ENCODE measurements around the gene LARGE1. TPM values are rescaled to one million over a fixed set of nuclear protein-coding genes. Genes with fewer than 3 reads are reported as not detected.

Gene LARGE1
- total and polyA plus RNA-seq, 5 donors from 2014 or later: not detected

DNA sequence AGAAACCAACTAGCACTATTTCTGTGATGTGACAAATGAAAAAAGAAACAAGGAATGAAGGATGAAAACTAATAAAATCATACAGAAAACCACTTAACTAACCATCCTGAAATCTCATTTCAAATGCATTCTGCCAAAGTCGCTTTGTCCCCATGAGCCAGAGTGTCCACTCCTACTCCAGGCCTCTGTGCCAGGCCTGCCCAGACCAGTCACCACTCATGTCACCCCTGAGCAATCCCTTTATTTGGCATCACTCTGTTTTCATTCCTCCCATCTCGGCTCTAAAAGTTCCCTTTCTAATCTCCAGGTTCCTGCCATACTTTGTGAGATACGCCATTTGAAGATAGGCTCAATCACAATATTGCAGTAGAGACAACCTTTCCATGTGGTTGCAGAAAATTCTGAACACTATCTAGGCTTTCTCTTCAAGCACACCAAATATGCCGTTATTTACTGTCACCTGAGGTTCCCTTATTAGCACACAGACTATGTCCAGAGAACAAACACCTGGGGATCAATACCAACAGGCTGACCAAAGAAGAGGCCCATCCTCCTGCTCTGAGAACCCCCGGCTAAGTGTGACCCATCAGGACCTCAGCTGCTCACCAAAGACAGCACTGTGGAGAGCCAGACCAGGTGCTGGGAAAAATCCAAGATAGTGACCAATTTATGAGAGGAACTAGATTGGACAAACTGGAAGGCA, 202.4 kb downstream of the LARGE1 start:
- Histone ChIP-seq H3K4me3 (ENCODE audit: low read depth, low read length) (no peak overlapping the region), H3K27ac (ENCODE audit: insufficient read depth, low read length, poor library complexity, severe bottlenecking) (no peak overlapping the region), H3K4me1 (ENCODE audit: control insufficient read depth, insufficient read depth, low read length, poor library complexity, severe bottlenecking) (no peaks in the 10 kb centered on the region), H3K9me3 (ENCODE audit: control insufficient read depth in 2 of 2, low read length in 2 of 2) (no peaks in the 10 kb centered on the region), H3K36me3 (ENCODE audit: control insufficient read depth, insufficient read depth, low read length) (no peaks in the 10 kb centered on the region), H3K27me3 (ENCODE audit: control insufficient read depth, insufficient read depth, low read length) (no peaks in the 10 kb centered on the region)
- Mint-ChIP-seq H3K36me3 (no peaks in the 10 kb centered on the region), H3K9me3 (peaks cover 0 to 25% (median 6%) of the 10 kb centered on the region in 7 donors), H3K27ac (no peak overlapping the region), H3K4me1 (no peaks in the 10 kb centered on the region), H3K27me3 (no peaks in the 10 kb centered on the region), H3K4me3 (no peak overlapping the region)
- DNase-seq (no peak), ATAC-seq (ENCODE audit: low read depth in 2 of 2) (no peak)

DNA sequence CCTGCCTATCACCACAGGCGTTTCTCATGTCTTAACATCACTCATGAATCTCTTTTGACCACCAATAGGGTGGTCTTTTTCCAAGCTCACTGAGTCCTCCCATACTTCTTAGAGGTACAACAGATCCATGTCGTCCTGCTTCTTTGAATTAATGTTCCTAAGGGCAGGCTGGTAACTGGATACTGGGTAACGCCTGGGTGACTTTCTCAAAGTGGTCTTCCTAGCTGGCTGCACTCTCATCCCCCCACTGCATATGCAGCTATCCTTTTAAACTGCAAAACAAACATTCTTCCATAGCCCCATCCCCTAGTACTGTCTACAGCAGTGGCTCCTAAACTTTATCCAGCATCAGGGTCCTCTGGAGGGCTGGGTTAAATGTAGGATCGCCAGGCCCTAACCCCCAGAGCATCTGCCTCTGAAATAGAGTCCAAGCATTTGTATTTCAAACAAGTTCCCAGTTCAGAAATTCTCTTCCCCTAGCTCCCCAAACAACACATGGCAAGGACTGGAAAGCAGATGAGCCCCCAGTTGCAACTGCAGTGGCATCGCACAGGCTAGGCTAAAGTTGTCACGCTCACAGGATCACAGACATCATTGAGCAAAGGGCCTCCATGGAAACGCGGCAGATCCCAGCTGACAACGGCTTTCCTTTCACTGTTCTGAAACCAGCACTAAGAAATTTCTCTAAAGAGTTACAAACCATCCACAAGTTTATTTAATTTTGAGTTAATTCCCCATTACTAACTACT, 204.9 kb downstream of the LARGE1 start:
- Mint-ChIP-seq H3K9me3 (peaks cover 0 to 26% (median 9%) of the 10 kb centered on the region in 7 donors), H3K27ac (no peak overlapping the region), H3K27me3 (no peaks in the 10 kb centered on the region), H3K36me3 (no peaks in the 10 kb centered on the region), H3K4me1 (peaks cover 0 to 5% (median 0%) of the 10 kb centered on the region in 4 donors), H3K4me3 (no peak overlapping the region)
- H3K9me3 ChIP-seq (ENCODE audit: control insufficient read depth in 2 of 2, low read length in 2 of 2): no peaks in the 10 kb centered on the region
- H3K4me1 ChIP-seq (ENCODE audit: control insufficient read depth, insufficient read depth, low read length, poor library complexity, severe bottlenecking): no peaks in the 10 kb centered on the region
- H3K27me3 ChIP-seq (ENCODE audit: control insufficient read depth, insufficient read depth, low read length): no peaks in the 10 kb centered on the region
- no peak for ATAC-seq (ENCODE audit: low read depth in 2 of 2)
- DNase-seq: no peak
- no peak overlapping the region for H3K4me3 ChIP-seq (ENCODE audit: low read depth, low read length)
- H3K36me3 ChIP-seq (ENCODE audit: control insufficient read depth, insufficient read depth, low read length): no peaks in the 10 kb centered on the region
- H3K27ac ChIP-seq (ENCODE audit: insufficient read depth, low read length, poor library complexity, severe bottlenecking): no peak overlapping the region

DNA sequence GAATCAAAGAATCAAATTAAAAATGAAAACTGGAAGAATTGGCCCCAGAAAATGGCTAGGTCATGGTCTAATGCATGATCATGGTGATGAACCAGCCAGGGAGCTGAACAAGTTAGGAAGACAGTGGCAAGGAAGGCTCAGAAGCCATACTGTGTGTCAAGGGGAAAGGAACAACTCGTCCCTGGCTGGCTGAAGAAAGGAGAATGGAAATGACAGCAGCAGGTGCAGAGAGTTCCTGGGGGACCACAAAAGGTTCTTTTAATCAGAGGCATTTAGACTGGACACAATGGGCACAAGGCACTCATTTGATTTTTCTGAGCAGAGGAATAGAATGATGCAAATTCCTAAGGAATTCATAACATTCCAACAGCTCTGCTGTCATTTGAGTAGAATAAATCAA, 209.9 kb downstream of the LARGE1 start:
- Mint-ChIP-seq H3K36me3 (no peaks in the 10 kb centered on the region), H3K4me1 (peaks cover 0 to 5% (median 0%) of the 10 kb centered on the region in 4 donors), H3K4me3 (no peak overlapping the region), H3K27me3 (no peaks in the 10 kb centered on the region), H3K9me3 (peaks cover 0 to 26% (median 8%) of the 10 kb centered on the region in 7 donors), H3K27ac (no peak overlapping the region)
- Histone ChIP-seq H3K4me3 (ENCODE audit: low read depth, low read length) (no peak overlapping the region), H3K9me3 (ENCODE audit: control insufficient read depth in 2 of 2, low read length in 2 of 2) (no peaks in the 10 kb centered on the region), H3K27ac (ENCODE audit: insufficient read depth, low read length, poor library complexity, severe bottlenecking) (no peak overlapping the region), H3K36me3 (ENCODE audit: control insufficient read depth, insufficient read depth, low read length) (no peaks in the 10 kb centered on the region), H3K27me3 (ENCODE audit: control insufficient read depth, insufficient read depth, low read length) (no peaks in the 10 kb centered on the region), H3K4me1 (ENCODE audit: control insufficient read depth, insufficient read depth, low read length, poor library complexity, severe bottlenecking) (no peaks in the 10 kb centered on the region)
- no peak for ATAC-seq (ENCODE audit: low read depth in 2 of 2)
- DNase-seq: no peak

DNA sequence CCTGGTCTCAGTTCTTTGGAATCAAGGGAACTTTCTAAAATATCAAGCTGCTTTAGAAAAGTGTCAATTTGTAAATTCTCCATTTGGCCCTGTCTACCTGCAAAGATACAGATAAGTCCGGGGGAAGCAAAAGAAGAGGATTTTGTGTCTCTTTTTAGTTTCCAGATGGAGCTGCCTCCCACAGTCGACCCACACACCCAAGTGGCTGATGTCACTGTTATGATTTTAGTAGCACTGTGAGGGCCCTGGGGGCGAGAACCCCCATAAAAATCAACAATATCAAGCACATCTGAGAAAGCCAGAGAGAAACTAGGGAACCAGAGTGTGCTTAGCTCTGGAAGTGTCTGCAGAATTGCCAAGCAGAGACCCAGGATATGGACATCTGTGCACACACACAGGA, 212.7 kb downstream of the LARGE1 start:
- Histone ChIP-seq H3K27ac (ENCODE audit: insufficient read depth, low read length, poor library complexity, severe bottlenecking) (no peak overlapping the region), H3K27me3 (ENCODE audit: control insufficient read depth, insufficient read depth, low read length) (no peaks in the 10 kb centered on the region), H3K4me3 (ENCODE audit: low read depth, low read length) (no peak overlapping the region), H3K36me3 (ENCODE audit: control insufficient read depth, insufficient read depth, low read length) (no peaks in the 10 kb centered on the region), H3K4me1 (ENCODE audit: control insufficient read depth, insufficient read depth, low read length, poor library complexity, severe bottlenecking) (no peaks in the 10 kb centered on the region), H3K9me3 (ENCODE audit: control insufficient read depth in 2 of 2, low read length in 2 of 2) (no peaks in the 10 kb centered on the region)
- no peak for DNase-seq
- Mint-ChIP-seq H3K4me1 (peaks cover 0 to 5% (median 0%) of the 10 kb centered on the region in 4 donors), H3K27me3 (no peaks in the 10 kb centered on the region), H3K4me3 (no peak overlapping the region), H3K9me3 (peaks cover 0 to 11% (median 9%) of the 10 kb centered on the region in 7 donors), H3K27ac (no peak overlapping the region), H3K36me3 (no peaks in the 10 kb centered on the region)
- no peak for ATAC-seq (ENCODE audit: low read depth in 2 of 2)

DNA sequence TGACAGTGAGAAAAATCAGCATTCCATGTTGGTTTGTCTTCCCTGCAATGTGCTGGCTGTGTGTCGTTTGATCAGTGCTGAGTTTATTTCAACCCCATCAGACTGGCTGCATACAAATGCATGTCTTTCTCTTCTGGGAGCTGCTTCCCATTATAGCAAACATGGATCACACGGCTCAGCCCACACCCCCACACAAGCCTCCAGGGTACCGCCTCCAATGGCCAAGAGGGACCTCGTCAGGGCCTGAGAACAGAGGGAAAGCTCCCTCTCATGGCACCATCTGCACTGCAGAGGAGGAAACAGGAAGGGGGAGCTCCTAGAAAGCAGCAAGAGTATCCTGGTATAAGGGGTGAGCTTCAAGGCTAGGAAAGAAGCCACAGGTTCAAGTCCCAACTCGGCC, 214.2 kb downstream of the LARGE1 start:
- peaks cover 0 to 5% (median 0%) of the 10 kb centered on the region in 4 donors for H3K4me1 Mint-ChIP-seq
- Histone ChIP-seq H3K4me1 (ENCODE audit: control insufficient read depth, insufficient read depth, low read length, poor library complexity, severe bottlenecking) (no peaks in the 10 kb centered on the region), H3K9me3 (ENCODE audit: control insufficient read depth in 2 of 2, low read length in 2 of 2) (no peaks in the 10 kb centered on the region), H3K36me3 (ENCODE audit: control insufficient read depth, insufficient read depth, low read length) (no peaks in the 10 kb centered on the region), H3K4me3 (ENCODE audit: low read depth, low read length) (no peak overlapping the region), H3K27ac (ENCODE audit: insufficient read depth, low read length, poor library complexity, severe bottlenecking) (no peak overlapping the region), H3K27me3 (ENCODE audit: control insufficient read depth, insufficient read depth, low read length) (no peaks in the 10 kb centered on the region)
- peaks cover 2 to 12% (median 3%) of the 10 kb centered on the region in 7 donors for H3K9me3 Mint-ChIP-seq
- H3K27me3 Mint-ChIP-seq: no peaks in the 10 kb centered on the region
- H3K4me3 Mint-ChIP-seq: no peak overlapping the region
- H3K27ac Mint-ChIP-seq: no peak overlapping the region
- ATAC-seq (ENCODE audit: low read depth in 2 of 2) (no peak), DNase-seq (no peak)
- no peaks in the 10 kb centered on the region for H3K36me3 Mint-ChIP-seq

DNA sequence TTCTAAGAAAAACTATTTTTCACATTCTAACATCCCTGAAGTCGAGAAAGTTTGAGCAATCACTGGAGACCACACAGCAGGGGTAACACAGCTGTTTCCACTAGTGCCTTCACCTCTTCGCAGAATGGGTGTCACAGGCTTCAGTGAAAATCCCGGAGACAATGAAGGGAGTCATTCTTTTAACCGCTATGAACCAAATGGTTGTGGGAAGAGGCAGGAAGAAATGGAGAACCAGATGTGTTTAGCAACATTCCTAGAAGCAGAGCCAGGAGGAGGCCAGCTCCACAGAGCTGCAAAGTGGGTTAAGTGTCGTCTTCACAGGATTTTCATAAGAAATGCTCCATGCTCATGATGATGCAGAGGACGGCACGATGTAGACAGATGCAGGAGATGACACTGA, 221.1 kb downstream of the LARGE1 start:
- no peaks in the 10 kb centered on the region for H3K9me3 ChIP-seq (ENCODE audit: control insufficient read depth in 2 of 2, low read length in 2 of 2)
- H3K9me3 Mint-ChIP-seq: peaks cover 0 to 10% (median 4%) of the 10 kb centered on the region in 7 donors
- ATAC-seq (ENCODE audit: low read depth in 2 of 2) (no peak), DNase-seq (no peak)
- H3K4me3 ChIP-seq (ENCODE audit: low read depth, low read length): no peak overlapping the region
- H3K36me3 ChIP-seq (ENCODE audit: control insufficient read depth, insufficient read depth, low read length): no peaks in the 10 kb centered on the region
- no peaks in the 10 kb centered on the region for H3K4me1 Mint-ChIP-seq
- no peak overlapping the region for H3K4me3 Mint-ChIP-seq
- no peaks in the 10 kb centered on the region for H3K36me3 Mint-ChIP-seq
- H3K4me1 ChIP-seq (ENCODE audit: control insufficient read depth, insufficient read depth, low read length, poor library complexity, severe bottlenecking): no peaks in the 10 kb centered on the region
- no peak overlapping the region for H3K27ac Mint-ChIP-seq
- H3K27ac ChIP-seq (ENCODE audit: insufficient read depth, low read length, poor library complexity, severe bottlenecking): no peak overlapping the region
- H3K27me3 Mint-ChIP-seq: no peaks in the 10 kb centered on the region
- H3K27me3 ChIP-seq (ENCODE audit: control insufficient read depth, insufficient read depth, low read length): no peaks in the 10 kb centered on the region

DNA sequence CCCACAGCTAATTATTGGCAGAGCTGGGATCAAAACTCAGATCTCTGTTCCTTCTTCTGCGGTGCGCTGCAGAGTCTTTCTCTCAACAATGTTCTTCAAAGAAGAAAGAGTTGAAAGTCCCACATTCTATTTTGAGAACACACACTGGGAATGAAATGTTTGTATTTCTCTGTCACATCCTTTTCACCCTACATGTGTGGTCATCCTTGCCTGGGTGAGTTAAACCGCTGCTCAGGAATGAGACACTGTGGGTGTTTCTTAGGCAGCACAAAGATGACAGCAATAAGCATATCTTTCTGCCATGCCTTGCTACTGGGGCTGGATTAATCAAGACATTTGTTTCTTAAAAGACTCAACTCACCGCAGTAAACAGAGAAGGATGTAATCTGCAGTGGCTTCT, 222.6 kb downstream of the LARGE1 start:
- no peak for ATAC-seq (ENCODE audit: low read depth in 2 of 2)
- Histone ChIP-seq H3K36me3 (ENCODE audit: control insufficient read depth, insufficient read depth, low read length) (no peaks in the 10 kb centered on the region), H3K27ac (ENCODE audit: insufficient read depth, low read length, poor library complexity, severe bottlenecking) (no peak overlapping the region), H3K4me3 (ENCODE audit: low read depth, low read length) (no peak overlapping the region), H3K4me1 (ENCODE audit: control insufficient read depth, insufficient read depth, low read length, poor library complexity, severe bottlenecking) (no peaks in the 10 kb centered on the region), H3K9me3 (ENCODE audit: control insufficient read depth in 2 of 2, low read length in 2 of 2) (no peaks in the 10 kb centered on the region), H3K27me3 (ENCODE audit: control insufficient read depth, insufficient read depth, low read length) (no peaks in the 10 kb centered on the region)
- H3K4me3 Mint-ChIP-seq: no peak overlapping the region
- H3K36me3 Mint-ChIP-seq: no peaks in the 10 kb centered on the region
- H3K9me3 Mint-ChIP-seq: peaks cover 1 to 10% (median 4%) of the 10 kb centered on the region in 7 donors
- no peak overlapping the region for H3K27ac Mint-ChIP-seq
- no peak for DNase-seq
- H3K27me3 Mint-ChIP-seq: no peaks in the 10 kb centered on the region
- no peaks in the 10 kb centered on the region for H3K4me1 Mint-ChIP-seq

Data from CD4-positive, CD25-positive, alpha-beta regulatory T cell (primary cell).